Esophagus squamous epithelium (tissue), 4 donors: ENCODE results near the gene HNRNPM.

ENCODE experiments used
- CTCF ChIP-seq, 6 experiments: fragments of 450-650 bp in 4 of 6; fragments of 200-600 bp in 2 of 6; sonication (generic) in 2 of 6; IDR thresholded peaks; one replicate each; pipeline ENCODE4 v1.5.1; 2016 to 2019; ENCODE audit warnings: antibody characterized with exemption in 6 of 6, mild to moderate bottlenecking in 4 of 6, moderate library complexity in 4 of 6
- POLR2A ChIP-seq, 4 donors: fragments of 450-650 bp; IDR thresholded peaks; one replicate each; pipeline ENCODE4 v1.6.1; 2017; ENCODE audit warnings: antibody characterized with exemption in 4 of 4, mild to moderate bottlenecking in 4 of 4, moderate library complexity in 3 of 4

GRCh38 chr19:8475005-8475404, 30.2 kb downstream of the HNRNPM start:
- TF ChIP-seq CTCF (IDR thresholded peaks at IDR 0.05) (no peak), POLR2A (IDR thresholded peaks at IDR 0.05) (no peak)
